ENCODE measurements around the gene LBX2.
A peak's percentile ranks its signal among the peaks of the same experiment; 100 is the strongest.

The LBX2 gene

GRCh38 chr2:74503506-74504475 is 4.4 kb upstream of the LBX2 start:
- in situ Hi-C loops (cut with HindIII; ENCODE audit: low sequenced_read_pairs): no loop called here
- peak overlapping the region; percentile 42 for H3K4me3 ChIP-seq (ENCODE audit: low read depth, low read length)
- DNase-seq (ENCODE audit: low read depth, low spot score): no peak
- no peak for TF ChIP-seq CTCF (IDR thresholded peaks at IDR 0.05; ENCODE audit: low read depth, low read length)

- TF ChIP-seq CTCF (IDR thresholded peaks at IDR 0.05; ENCODE audit: low read depth, low read length): peak; percentile 43
- in situ Hi-C loops (cut with HindIII; ENCODE audit: low sequenced_read_pairs): no loop called here
- DNase-seq (ENCODE audit: low read depth, low spot score): peak; percentile 83
- H3K4me3 ChIP-seq (ENCODE audit: low read depth, low read length): peak overlapping the region; percentile 42
Observed at GRCh38 chr2:74502720-74503505, 3.5 kb upstream of the LBX2 start.

GRCh38 chr2:74502147-74502719 is 2.8 kb upstream of the LBX2 start:
- H3K4me3 ChIP-seq (ENCODE audit: low read depth, low read length): peak overlapping the region; percentile 42
- TF ChIP-seq CTCF (IDR thresholded peaks at IDR 0.05; ENCODE audit: low read depth, low read length): no peak
- in situ Hi-C loops (cut with HindIII; ENCODE audit: low sequenced_read_pairs): no loop called here
- no peak for DNase-seq (ENCODE audit: low read depth, low spot score)

- no peak for DNase-seq (ENCODE audit: low read depth, low spot score)
- no peak overlapping the region for H3K4me3 ChIP-seq (ENCODE audit: low read depth, low read length)
- no peak for TF ChIP-seq CTCF (IDR thresholded peaks at IDR 0.05; ENCODE audit: low read depth, low read length)
- in situ Hi-C loops (cut with HindIII; ENCODE audit: low sequenced_read_pairs): no loop called here
Observed at GRCh38 chr2:74501335-74502071, 2.1 kb upstream of the LBX2 start.

GRCh38 chr2:74500578-74500946 is 1.2 kb upstream of the LBX2 start:
- no peak for TF ChIP-seq CTCF (IDR thresholded peaks at IDR 0.05; ENCODE audit: low read depth, low read length)
- H3K4me3 ChIP-seq (ENCODE audit: low read depth, low read length): no peak overlapping the region
- in situ Hi-C loops (cut with HindIII; ENCODE audit: low sequenced_read_pairs): no loop called here
- DNase-seq (ENCODE audit: low read depth, low spot score): no peak

Data from astrocyte of the spinal cord (primary cell).